HG03354 (cell line): Measurements from ENCODE around the gene TMEM128.
"Not testable (repeated sequence)": the region's sequence is repeated elsewhere in the genome, so short reads cannot be mapped to it uniquely, and the experiment has no call there.

ENCODE experiments used
- ATAC-seq: cut with Tn5 transposase; IDR thresholded peaks from one replicate; pipeline ENCODE4 v1.9.1; 2021; ENCODE audit warnings: mild to moderate bottlenecking; ENCODE audit not compliant: unreplicated experiment, poor library complexity, severe bottlenecking

TMEM128 gene

GRCh38 chr4:4203688-4204400, 44.2 kb downstream of the TMEM128 start:
- ATAC-seq: no peak

GRCh38 chr4:4202510-4202909, 45.5 kb downstream of the TMEM128 start:
- ATAC-seq: no peak

DNA sequence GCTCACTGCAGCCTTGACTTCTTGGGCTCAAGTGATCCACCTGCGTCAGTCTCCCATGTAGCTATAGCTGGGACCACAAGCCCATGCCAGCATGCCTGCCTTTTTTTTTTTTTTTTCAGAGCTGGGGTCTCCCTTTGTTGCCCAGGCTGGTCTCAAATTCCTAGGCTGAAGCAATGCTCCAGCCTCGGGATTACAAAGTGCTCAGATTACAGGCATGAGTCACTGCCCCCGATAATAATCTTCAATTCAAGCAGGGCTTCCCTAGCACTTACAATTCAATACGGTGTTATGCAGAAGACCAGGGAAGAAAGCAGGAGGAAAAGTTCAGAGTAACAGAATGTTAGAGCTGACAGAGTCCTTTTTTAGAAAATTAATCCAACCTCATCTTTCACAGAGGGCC, 47.4 kb downstream of the TMEM128 start:
- ATAC-seq: no peak

DNA sequence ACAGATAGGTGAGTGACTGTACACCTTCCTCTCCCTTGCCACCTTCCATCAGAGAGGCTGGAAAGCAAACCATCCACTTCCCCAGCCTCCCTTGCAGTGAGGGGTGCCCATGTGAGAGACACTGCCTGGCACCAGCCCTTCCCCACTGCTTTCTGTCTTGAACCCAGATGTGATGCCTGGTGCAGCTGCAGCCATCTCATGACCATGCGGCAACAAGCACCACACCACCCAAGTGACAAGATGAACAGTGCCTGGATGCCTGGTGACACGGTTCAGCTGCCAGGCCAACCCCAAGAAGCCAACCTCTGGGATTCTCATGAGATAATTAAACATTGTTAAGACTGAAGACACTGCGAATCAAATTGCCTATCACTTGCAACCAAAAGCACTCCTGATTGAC, 52.7 kb downstream of the TMEM128 start:
- ATAC-seq: no peak

DNA sequence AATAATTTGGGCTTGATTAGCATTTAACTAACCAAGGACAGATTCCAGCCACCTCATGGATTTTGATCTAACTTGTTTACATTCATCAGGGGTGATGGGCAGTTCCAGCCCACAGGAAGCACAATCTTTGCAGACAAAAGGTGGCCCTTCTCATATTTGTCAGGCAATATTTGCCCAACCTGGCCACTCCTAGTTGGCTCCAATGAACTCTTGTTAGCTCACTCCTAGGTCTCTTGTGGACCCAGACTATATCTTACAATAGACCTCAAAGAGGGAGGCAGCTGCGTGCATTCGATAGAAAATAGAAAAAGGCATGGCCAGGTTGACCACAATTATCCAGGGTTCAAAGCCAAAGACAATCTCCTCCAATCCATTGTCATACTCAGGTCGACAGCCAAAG, 59.5 kb downstream of the TMEM128 start:
- not testable (repeated sequence) for ATAC-seq
